SJSA1 (cell line): Measurements from ENCODE around the gene DYNC2I2. TPM values are rescaled to one million over a fixed set of nuclear protein-coding genes. Genes with fewer than 3 reads are reported as not detected.
"Not testable (repeated sequence)": the region's sequence is repeated elsewhere in the genome, so short reads cannot be mapped to it uniquely, and the experiment has no call there.

Experiments used
- DNase-seq, 2 experiments: peaks; one replicate each; pipeline ENCODE4 v3.0.0-alpha.2; 2015 to 2020; ENCODE audit warnings: low spot score in 2 of 2, low read depth in 1 of 2
- H3K27ac ChIP-seq: fragments of 250-450 bp; sonication (Bioruptor Pico); 2 replicates; pipeline ENCODE4 v1.5.1; 2020; ENCODE audit warnings: mild to moderate bottlenecking, moderate library complexity
- H3K27me3 ChIP-seq: fragments of 250-450 bp; sonication (Bioruptor Pico); replicated peaks from 2 replicates; pipeline ENCODE4 v1.5.1; 2020; ENCODE audit warnings: mild to moderate bottlenecking, moderate library complexity
- H3K36me3 ChIP-seq: fragments of 250-450 bp; sonication (Bioruptor Pico); 2 replicates; pipeline ENCODE4 v1.5.1; 2020; ENCODE audit warnings: mild to moderate bottlenecking
- H3K4me1 ChIP-seq: fragments of 250-450 bp; sonication (Bioruptor Pico); replicated peaks from 2 replicates; pipeline ENCODE4 v1.6.1; 2021; ENCODE audit warnings: mild to moderate bottlenecking
- H3K4me3 ChIP-seq: fragments of 250-450 bp; sonication (Bioruptor Pico); 2 replicates; pipeline ENCODE4 v1.5.1; 2020; ENCODE audit warnings: mild to moderate bottlenecking
- H3K9me3 ChIP-seq: fragments of 250-450 bp; sonication (Bioruptor Pico); replicated peaks from 2 replicates; pipeline ENCODE4 v1.5.1; 2020; ENCODE audit warnings: mild to moderate bottlenecking
- total RNA-seq: library from RNA; depleted of rRNA; stranded (reverse); fragments of >200 nt; shearing (Covaris generic); gene quantifications from 2 replicates; pipeline ENCODE4 v1.2.3, GENCODE V29; 2014

DYNC2I2 gene
- total RNA-seq, 1 experiment from 2014 or later = 85.3 TPM

DNA sequence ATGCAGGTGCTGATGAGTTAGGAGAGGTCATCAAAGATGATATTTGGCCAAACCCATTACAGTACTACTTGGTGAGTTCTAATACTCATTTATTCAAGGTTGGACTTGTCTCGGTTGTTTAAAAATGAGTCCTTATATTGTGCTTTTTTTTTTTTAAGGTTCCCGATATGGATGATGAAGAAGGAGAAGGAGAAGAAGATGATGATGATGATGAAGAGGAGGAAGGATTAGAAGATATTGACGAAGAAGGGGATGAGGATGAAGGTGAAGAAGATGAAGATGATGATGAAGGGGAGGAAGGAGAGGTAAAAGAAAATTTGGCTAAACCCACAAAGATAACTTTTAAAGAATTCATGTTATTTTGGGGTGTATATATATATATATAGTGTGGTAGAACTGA, 37.1 kb upstream of the DYNC2I2 start:
- not testable (repeated sequence) for DNase-seq, H3K27me3 ChIP-seq, H3K27ac ChIP-seq, H3K9me3 ChIP-seq, H3K4me3 ChIP-seq
- Histone ChIP-seq H3K36me3 (peaks cover 77% of the 10 kb centered on the region), H3K4me1 (peaks cover 21% of the 10 kb centered on the region)

- peak overlapping the region; percentile 44; the same call in 1 of the 2 replicates for H3K27ac ChIP-seq
- H3K9me3 ChIP-seq = no peaks in the 10 kb centered on the region
- peak overlapping the region; percentile 100 for H3K4me3 ChIP-seq
- H3K27me3 ChIP-seq = no peaks in the 10 kb centered on the region
- peaks cover 30% of the 10 kb centered on the region for H3K4me1 ChIP-seq
- H3K36me3 ChIP-seq = peaks cover 55% of the 10 kb centered on the region
- DNase-seq = no peak
These were observed 34.0 kb upstream of the DYNC2I2 start for GRCh38 chr9:128690684-128691034.

- Histone ChIP-seq H3K9me3 (no peaks in the 10 kb centered on the region), H3K4me3 (peak overlapping the region; percentile 100), H3K4me1 (peaks cover 31% of the 10 kb centered on the region), H3K27me3 (no peaks in the 10 kb centered on the region), H3K36me3 (peaks cover 50% of the 10 kb centered on the region), H3K27ac (peak overlapping the region; percentile 44; the same call in 1 of the 2 replicates)
- DNase-seq = no peak
These were observed 33.4 kb upstream of the DYNC2I2 start for GRCh38 chr9:128689820-128690683.

DNA sequence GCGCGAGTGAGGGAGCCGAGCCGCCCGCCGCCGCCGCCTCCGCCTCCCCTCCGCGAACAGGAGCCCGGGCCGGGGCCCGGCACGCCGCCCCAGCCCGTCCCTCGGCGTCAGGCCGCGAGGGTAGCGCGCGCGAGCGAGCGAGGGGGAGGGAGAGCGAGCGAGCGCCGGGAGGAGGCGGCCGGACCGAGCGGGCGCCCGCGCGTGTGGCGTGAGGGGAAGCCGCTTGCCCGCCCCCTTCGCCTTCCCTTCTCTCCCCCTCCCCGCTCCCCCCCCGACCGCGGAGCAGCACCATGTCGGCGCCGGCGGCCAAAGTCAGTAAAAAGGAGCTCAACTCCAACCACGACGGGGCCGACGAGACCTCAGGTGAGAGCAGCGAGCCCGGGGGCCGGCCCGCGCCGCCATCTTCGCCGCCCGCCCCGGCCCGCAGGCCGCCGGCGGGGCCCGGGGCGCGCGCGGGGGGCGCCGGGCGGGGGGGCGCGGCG, 32.7 kb upstream of the DYNC2I2 start:
- DNase-seq = peak in 1 of 2 experiments; percentile 63
- H3K27me3 ChIP-seq = no peaks in the 10 kb centered on the region
- peaks cover 37% of the 10 kb centered on the region for H3K4me1 ChIP-seq
- peak overlapping the region; percentile 100 for H3K4me3 ChIP-seq
- H3K27ac ChIP-seq = peak overlapping the region; percentile 76
- H3K9me3 ChIP-seq = no peaks in the 10 kb centered on the region
- peaks cover 48% of the 10 kb centered on the region for H3K36me3 ChIP-seq

DNA sequence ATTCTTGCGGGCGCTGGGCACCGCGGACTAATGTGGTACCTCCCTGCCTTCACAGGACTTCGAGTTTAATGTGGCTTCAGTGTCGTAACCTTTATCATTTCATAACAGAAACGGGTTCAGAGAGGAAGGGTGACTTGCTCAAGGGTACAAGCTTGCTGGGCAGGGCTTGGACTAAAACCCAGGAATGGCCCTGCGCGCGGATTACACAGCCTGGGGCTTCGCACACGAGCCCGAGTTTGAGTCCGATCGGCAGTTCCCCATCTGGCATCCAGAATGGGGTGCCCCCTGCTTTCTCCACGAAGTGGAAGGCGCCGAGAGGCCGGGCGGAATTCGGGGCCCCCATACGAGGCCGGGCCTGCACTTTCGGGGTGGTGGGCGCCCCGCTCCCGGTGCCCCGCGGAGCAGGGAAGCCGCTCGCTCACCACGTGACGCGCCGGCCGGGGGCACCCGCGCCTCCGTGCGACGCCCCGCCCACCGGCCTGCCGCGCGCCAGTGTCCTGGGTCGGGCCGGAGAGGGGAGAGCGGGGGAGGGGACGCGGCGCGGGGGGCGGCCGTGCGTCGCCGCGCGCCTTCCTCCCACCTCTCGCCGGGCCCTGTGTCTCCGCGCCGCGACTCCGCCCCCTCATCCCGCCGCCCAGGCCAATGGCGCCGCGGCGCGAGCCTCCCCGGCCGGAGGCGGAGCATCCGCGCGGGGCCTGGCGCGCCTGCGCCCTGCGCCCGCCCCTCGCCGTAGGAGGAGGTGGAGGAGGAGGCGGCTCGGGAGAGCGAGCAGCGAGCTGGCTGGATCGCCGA, 32.0 kb upstream of the DYNC2I2 start, which contains the start of gene SET:
SET (plus strand) TSS at position 722 of the 792 bp plus-strand sequence. CDS start 361 bp downstream, outside the sequence.
- peak; percentile 85 to 94 for DNase-seq
- Histone ChIP-seq H3K4me3 (peak within 1 kb of the TSS; percentile 100), H3K27ac (peak within 1 kb of the TSS; percentile 76), H3K4me1 (peaks cover 37% of the 10 kb centered on the region), H3K9me3 (no peaks in the 10 kb centered on the region), H3K36me3 (peaks cover 41% of the 10 kb centered on the region), H3K27me3 (no peaks in the 10 kb centered on the region)

GRCh38 chr9:128687453-128687852, 30.8 kb upstream of the DYNC2I2 start:
- H3K36me3 ChIP-seq = peaks cover 29% of the 10 kb centered on the region
- no peak overlapping the region for H3K27ac ChIP-seq
- no peak for DNase-seq
- no peak overlapping the region for H3K4me3 ChIP-seq
- no peaks in the 10 kb centered on the region for H3K9me3 ChIP-seq
- H3K4me1 ChIP-seq = peaks cover 37% of the 10 kb centered on the region
- no peaks in the 10 kb centered on the region for H3K27me3 ChIP-seq

- Histone ChIP-seq H3K27ac (no peak overlapping the region), H3K4me3 (peak overlapping the region; percentile 8; the same call in 1 of the 2 replicates), H3K9me3 (no peaks in the 10 kb centered on the region), H3K36me3 (peaks cover 13% of the 10 kb centered on the region), H3K27me3 (no peaks in the 10 kb centered on the region), H3K4me1 (peaks cover 31% of the 10 kb centered on the region)
- DNase-seq = no peak
These were observed 29.2 kb upstream of the DYNC2I2 start for GRCh38 chr9:128685636-128686489.

GRCh38 chr9:128684325-128685199, 27.9 kb upstream of the DYNC2I2 start:
- Histone ChIP-seq H3K4me1 (peaks cover 27% of the 10 kb centered on the region), H3K27ac (peak overlapping the region; percentile 33; the same call in 1 of the 2 replicates), H3K9me3 (no peaks in the 10 kb centered on the region), H3K27me3 (no peaks in the 10 kb centered on the region), H3K36me3 (peaks cover 4% of the 10 kb centered on the region), H3K4me3 (peak overlapping the region; percentile 39)
- no peak for DNase-seq

DNA sequence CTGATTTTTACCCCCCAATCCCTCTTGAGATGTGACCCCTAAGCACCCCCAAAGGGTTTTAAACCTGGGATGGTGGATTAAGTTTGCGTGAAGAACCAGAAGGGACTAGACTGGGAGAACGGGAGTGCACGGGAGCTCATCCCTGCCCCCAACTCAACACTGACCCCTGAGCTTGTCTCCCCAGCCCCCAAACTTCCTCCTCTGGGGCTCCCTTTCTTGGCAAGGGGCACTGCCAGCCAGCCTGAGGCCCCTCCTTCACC, 27.3 kb upstream of the DYNC2I2 start:
- peak overlapping the region; percentile 39 for H3K4me3 ChIP-seq
- no peaks in the 10 kb centered on the region for H3K9me3 ChIP-seq
- peaks cover under 1% of the 10 kb centered on the region; the same call in 1 of the 2 replicates for H3K36me3 ChIP-seq
- no peaks in the 10 kb centered on the region for H3K27me3 ChIP-seq
- H3K4me1 ChIP-seq = peaks cover 27% of the 10 kb centered on the region
- peak overlapping the region; percentile 33; the same call in 1 of the 2 replicates for H3K27ac ChIP-seq
- no peak for DNase-seq

DNA sequence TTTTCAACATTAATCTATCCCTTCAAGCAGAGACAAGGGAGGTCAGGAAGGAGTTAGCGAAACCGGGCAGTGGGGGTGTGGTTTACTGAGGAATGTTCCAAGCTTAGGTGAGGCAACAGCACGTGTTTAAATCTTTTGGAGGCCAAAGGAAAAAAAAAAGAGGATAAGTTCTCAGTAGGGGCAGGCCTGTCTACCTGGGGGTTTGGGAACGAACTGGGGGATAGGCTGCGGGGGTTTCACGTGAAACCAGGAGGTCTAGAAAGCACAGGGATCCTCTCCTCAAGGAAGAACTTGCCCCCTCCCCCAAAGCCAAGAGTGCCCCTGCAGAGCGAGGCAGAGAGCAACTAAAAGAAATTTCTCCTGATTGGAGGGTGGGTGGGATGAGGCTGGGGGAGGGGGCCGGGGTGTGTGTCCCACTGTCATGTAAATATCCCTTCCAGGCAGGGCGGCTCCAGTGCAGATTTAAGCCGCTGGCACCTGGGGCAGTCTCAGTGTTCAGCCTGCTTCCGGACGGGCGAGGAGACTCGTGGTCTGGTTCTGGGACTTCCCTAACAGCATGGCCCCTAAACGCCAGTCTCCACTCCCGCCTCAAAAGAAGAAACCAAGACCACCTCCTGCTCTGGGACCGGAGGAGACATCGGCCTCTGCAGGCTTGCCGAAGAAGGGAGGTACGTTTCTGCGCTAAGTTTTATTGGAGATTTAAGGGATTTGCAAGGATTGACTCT, 26.9 kb upstream of the DYNC2I2 start:
- no peak for DNase-seq
- peak overlapping the region; percentile 33; the same call in 1 of the 2 replicates for H3K27ac ChIP-seq
- no peaks in the 10 kb centered on the region for H3K27me3 ChIP-seq
- H3K4me1 ChIP-seq = peaks cover 24% of the 10 kb centered on the region
- no peaks in the 10 kb centered on the region for H3K36me3 ChIP-seq
- H3K4me3 ChIP-seq = peak overlapping the region; percentile 39
- H3K9me3 ChIP-seq = no peaks in the 10 kb centered on the region

- no peak for DNase-seq
- H3K36me3 ChIP-seq = no peaks in the 10 kb centered on the region
- H3K4me3 ChIP-seq = no peak overlapping the region
- no peaks in the 10 kb centered on the region for H3K27me3 ChIP-seq
- no peaks in the 10 kb centered on the region for H3K9me3 ChIP-seq
- no peak overlapping the region for H3K27ac ChIP-seq
- H3K4me1 ChIP-seq = no peaks in the 10 kb centered on the region
These were observed 21.1 kb upstream of the DYNC2I2 start for GRCh38 chr9:128677794-128678193.

DNA sequence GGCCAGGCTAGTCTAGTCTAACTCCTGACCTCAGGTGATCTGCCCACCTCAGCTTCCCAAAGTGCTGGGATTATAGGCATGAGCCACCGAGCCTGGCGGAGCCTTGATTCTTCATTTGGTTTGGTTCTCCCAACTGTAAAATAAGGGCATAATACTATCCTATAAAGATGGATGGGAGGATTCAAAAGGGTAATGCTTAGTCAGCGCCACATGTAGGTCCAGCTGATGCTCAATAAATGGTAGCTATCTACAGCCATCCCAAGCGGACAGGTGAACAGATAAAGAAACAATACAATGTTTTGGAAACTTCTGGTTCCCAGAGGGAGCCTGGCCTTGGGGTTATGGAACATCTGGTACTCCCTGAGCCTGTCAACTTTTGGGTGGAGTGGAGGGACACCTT, 18.7 kb upstream of the DYNC2I2 start:
- DNase-seq = no peak
- Histone ChIP-seq H3K4me3 (no peak overlapping the region), H3K9me3 (no peaks in the 10 kb centered on the region), H3K27ac (no peak overlapping the region), H3K36me3 (no peaks in the 10 kb centered on the region), H3K4me1 (no peaks in the 10 kb centered on the region), H3K27me3 (no peaks in the 10 kb centered on the region)
